Subcutaneous abdominal adipose tissue (tissue), 5 donors: ENCODE data around the gene KCNK18.

ENCODE experiments used
- H3K27ac ChIP-seq: one replicate; pipeline ENCODE4 v1.7.0; 2013; ENCODE audit warnings: low read depth, mild to moderate bottlenecking, inconsistent platforms, low read length, moderate library complexity
- H3K27me3 ChIP-seq, 5 donors: one replicate each; pipeline ENCODE4 v1.7.0; 2013; ENCODE audit warnings: low read length in 5 of 5, inconsistent platforms in 1 of 5; ENCODE audit not compliant: control insufficient read depth in 5 of 5, insufficient read depth in 4 of 5
- H3K36me3 ChIP-seq, 5 donors: one replicate each; pipeline ENCODE4 v1.7.0; 2013; ENCODE audit warnings: low read length in 5 of 5; ENCODE audit not compliant: control insufficient read depth in 5 of 5, insufficient read depth in 5 of 5
- H3K4me1 ChIP-seq, 5 donors: one replicate each; pipeline ENCODE4 v1.7.0; 2013; ENCODE audit warnings: low read length in 5 of 5, mild to moderate bottlenecking in 3 of 5, moderate library complexity in 1 of 5; ENCODE audit not compliant: control insufficient read depth in 5 of 5, insufficient read depth in 5 of 5
- H3K4me3 ChIP-seq, 5 donors: one replicate each; pipeline ENCODE4 v1.7.0; 2013; ENCODE audit warnings: low read length in 5 of 5, low read depth in 1 of 5
- H3K9ac ChIP-seq, 5 donors: one replicate each; pipeline ENCODE4 v1.7.0; 2013; ENCODE audit warnings: low read length in 5 of 5, mild to moderate bottlenecking in 4 of 5, moderate library complexity in 3 of 5
- H3K9me3 ChIP-seq, 5 donors: one replicate each; pipeline ENCODE4 v1.7.0; 2013; ENCODE audit warnings: low read length in 5 of 5; ENCODE audit not compliant: control insufficient read depth in 5 of 5
- donor health status: healthy.
- donor health status: healthy.
- donor health status: healthy.
- donor health status: healthy.
- donor health status: healthy.

KCNK18 gene

DNA sequence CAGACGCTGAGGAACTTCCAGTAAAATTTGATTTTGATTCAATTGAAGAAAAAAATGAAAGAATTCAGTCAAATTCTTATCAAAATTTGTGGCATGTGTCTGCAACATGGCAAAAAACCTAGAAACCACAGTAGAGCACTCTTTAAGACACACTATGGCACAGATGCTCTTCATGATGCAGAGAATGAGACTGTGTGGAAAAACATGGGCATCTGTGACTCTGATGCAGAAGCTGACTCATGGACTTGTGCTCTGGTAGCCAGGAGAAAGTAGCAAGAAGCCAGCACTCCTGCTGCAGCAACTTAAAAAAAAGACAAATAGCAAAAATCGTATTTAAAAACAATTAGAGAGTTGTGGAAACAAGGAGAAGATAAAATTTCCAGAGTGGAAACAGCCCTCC is 8.9 kb upstream of the KCNK18 start:
- peaks cover 0 to 6% (median 1%) of the 10 kb centered on the region in 5 donors for H3K27me3 ChIP-seq
- H3K9ac ChIP-seq = no peak overlapping the region
- no peaks in the 10 kb centered on the region for H3K4me1 ChIP-seq
- no peak overlapping the region for H3K4me3 ChIP-seq
- no peaks in the 10 kb centered on the region for H3K9me3 ChIP-seq
- no peak overlapping the region for H3K27ac ChIP-seq
- no peaks in the 10 kb centered on the region for H3K36me3 ChIP-seq

GRCh38 chr10:117189557-117189956 is 7.7 kb upstream of the KCNK18 start:
- Histone ChIP-seq H3K27ac (no peak overlapping the region), H3K9me3 (no peaks in the 10 kb centered on the region), H3K4me1 (no peaks in the 10 kb centered on the region), H3K9ac (no peak overlapping the region), H3K27me3 (peaks cover 0 to 4% (median 2%) of the 10 kb centered on the region in 5 donors), H3K4me3 (no peak overlapping the region), H3K36me3 (no peaks in the 10 kb centered on the region)

DNA sequence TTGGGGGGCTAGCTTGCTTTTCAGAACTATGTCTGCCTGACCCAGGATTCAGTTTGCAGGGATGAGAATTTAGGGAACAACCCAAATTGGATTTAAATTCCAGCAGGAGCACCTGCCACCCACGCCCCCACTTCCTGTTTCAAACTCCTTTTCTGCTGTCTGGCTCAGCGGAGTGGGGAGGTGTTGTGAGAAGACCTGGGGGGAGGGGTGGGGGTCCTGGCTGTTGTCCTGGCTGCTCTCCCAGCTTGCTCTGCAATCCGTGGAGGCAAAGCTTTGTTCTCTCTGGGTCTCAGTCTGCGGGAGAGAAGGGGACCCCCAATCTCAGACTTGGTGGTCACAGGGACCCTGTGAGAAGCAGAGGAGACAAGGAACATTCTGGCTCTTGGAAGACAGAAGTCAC is 799 bp downstream of the KCNK18 start:
- H3K27me3 ChIP-seq = peaks cover 0 to 19% (median 9%) of the 10 kb centered on the region in 5 donors
- H3K9ac ChIP-seq = no peak overlapping the region

DNA sequence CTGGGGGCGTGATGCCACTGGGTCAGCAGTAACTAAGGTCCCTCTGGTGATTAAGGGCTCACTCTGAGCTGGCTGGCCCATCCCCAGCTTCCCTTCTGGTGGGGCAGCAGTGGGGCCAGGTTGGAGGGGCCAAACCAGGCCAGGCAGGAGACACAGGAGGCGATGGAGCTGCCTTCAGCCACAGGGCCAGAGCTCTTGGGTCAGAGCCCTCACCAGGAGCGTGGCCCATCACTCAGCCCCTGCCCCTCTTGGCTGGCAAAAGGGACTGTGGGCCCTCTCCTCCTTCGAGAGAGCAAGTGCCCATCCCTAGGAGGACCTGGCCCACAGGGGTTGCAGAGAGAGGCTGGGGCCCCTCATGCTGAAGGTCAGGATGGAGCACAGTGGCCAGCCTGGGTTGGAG is 4.5 kb downstream of the KCNK18 start:
- H3K27ac ChIP-seq = no peak overlapping the region
- H3K4me3 ChIP-seq = no peak overlapping the region
- peaks cover 0 to 16% (median 8%) of the 10 kb centered on the region in 5 donors for H3K27me3 ChIP-seq
- H3K36me3 ChIP-seq = no peaks in the 10 kb centered on the region
- H3K9me3 ChIP-seq = peaks cover 0 to 5% (median 5%) of the 10 kb centered on the region in 5 donors
- H3K4me1 ChIP-seq = no peaks in the 10 kb centered on the region
- no peak overlapping the region for H3K9ac ChIP-seq

More for the DNA sequence above, 799 bp downstream of the KCNK18 start:
- Histone ChIP-seq H3K4me1 (no peaks in the 10 kb centered on the region), H3K36me3 (no peaks in the 10 kb centered on the region), H3K4me3 (no peak overlapping the region), H3K9me3 (no peaks in the 10 kb centered on the region), H3K27ac (no peak overlapping the region)

- no peaks in the 10 kb centered on the region for H3K4me1 ChIP-seq
- no peak overlapping the region for H3K4me3 ChIP-seq
- peaks cover 0 to 16% (median 0%) of the 10 kb centered on the region in 5 donors for H3K27me3 ChIP-seq
- H3K36me3 ChIP-seq = no peaks in the 10 kb centered on the region
- H3K9ac ChIP-seq = no peak overlapping the region
- peaks cover 0 to 5% (median 5%) of the 10 kb centered on the region in 5 donors for H3K9me3 ChIP-seq
- H3K27ac ChIP-seq = no peak overlapping the region
Observed at GRCh38 chr10:117204316-117204715, 7.0 kb downstream of the KCNK18 start.

- Histone ChIP-seq H3K4me1 (peaks cover 0 to 11% (median 11%) of the 10 kb centered on the region in 5 donors), H3K36me3 (no peaks in the 10 kb centered on the region), H3K9me3 (peaks cover 0 to 22% (median 10%) of the 10 kb centered on the region in 5 donors), H3K27ac (no peak overlapping the region), H3K4me3 (no peak overlapping the region), H3K9ac (no peak overlapping the region), H3K27me3 (peaks cover 8 to 24% (median 15%) of the 10 kb centered on the region in 5 donors)
Observed at GRCh38 chr10:117212176-117212575, 14.9 kb downstream of the KCNK18 start.

DNA sequence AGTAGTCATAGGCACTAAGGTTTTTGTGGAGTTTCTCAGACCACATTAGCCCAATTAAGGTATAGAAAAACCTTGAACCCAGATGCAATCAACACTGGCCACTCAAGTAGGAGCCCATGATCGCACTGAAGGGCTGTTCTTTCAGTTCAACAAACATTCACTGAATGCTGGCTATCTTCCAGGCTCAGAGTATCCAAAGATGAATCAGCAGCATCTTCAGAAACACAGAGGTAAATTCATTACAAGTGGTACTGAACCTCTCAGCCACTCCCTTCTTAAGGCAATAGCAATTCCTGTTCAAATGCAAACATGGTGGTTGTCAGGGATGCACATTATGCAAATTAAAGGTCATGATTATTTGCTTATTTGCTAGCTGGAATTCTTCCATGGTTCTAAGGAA is 17.1 kb downstream of the KCNK18 start:
- peaks cover 11 to 30% (median 25%) of the 10 kb centered on the region in 5 donors for H3K27me3 ChIP-seq
- no peaks in the 10 kb centered on the region for H3K36me3 ChIP-seq
- no peak overlapping the region for H3K4me3 ChIP-seq

DNA sequence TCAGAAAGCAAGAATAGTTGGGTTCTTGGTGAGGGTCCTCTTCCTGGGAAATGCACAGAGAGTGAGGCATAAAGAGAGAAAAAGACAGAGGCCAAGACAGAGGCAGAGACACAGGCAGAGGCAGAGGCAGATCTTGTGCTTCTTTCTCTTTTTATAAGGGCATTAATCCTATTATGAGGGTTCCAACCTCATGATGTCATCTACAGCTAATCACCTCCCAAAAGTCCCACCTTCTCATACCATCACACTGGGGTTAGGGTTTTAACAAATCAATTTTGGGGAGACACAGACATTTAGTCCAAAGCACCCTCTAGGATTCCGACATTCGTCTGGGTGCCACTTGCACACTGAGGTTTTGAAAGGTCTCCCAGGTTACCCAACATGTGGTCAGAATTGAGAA is 17.8 kb downstream of the KCNK18 start:
- Histone ChIP-seq H3K9ac (no peak overlapping the region), H3K9me3 (peaks cover 0 to 22% (median 10%) of the 10 kb centered on the region in 5 donors), H3K36me3 (no peaks in the 10 kb centered on the region), H3K4me1 (peaks cover 0 to 16% (median 14%) of the 10 kb centered on the region in 5 donors), H3K27ac (no peak overlapping the region), H3K4me3 (no peak overlapping the region), H3K27me3 (peaks cover 11 to 33% (median 28%) of the 10 kb centered on the region in 5 donors)

More for the DNA sequence above, 17.1 kb downstream of the KCNK18 start:
- Histone ChIP-seq H3K9me3 (peaks cover 0 to 22% (median 10%) of the 10 kb centered on the region in 5 donors), H3K4me1 (peaks cover 0 to 16% (median 14%) of the 10 kb centered on the region in 5 donors), H3K27ac (no peak overlapping the region), H3K9ac (no peak overlapping the region)

DNA sequence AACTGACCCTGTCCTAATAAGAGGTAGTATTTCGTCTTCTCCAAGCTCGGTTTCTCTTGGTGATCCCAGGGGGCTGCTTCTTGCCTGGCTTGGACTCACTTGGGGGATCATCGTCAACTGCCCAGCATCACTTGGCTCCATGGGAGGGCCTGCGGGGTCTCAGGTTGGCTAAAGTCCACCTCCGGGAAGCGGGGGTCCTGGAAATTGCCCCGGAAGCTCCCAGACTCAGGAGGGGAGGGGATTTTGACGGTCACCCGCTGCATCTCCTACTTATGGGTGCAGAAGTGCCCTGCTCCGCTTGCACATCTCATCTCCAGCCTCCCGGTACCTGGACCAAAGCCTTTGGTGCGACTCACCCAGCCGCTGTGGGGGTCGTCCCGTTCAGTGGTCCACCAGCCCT is 18.7 kb downstream of the KCNK18 start:
- Histone ChIP-seq H3K9ac (no peak overlapping the region), H3K4me1 (peaks cover 0 to 16% (median 14%) of the 10 kb centered on the region in 5 donors), H3K9me3 (peaks cover 0 to 22% (median 8%) of the 10 kb centered on the region in 5 donors), H3K27me3 (peaks cover 11 to 36% (median 29%) of the 10 kb centered on the region in 5 donors), H3K36me3 (no peaks in the 10 kb centered on the region), H3K4me3 (no peak overlapping the region), H3K27ac (no peak overlapping the region)

GRCh38 chr10:117216611-117217195 is 19.4 kb downstream of the KCNK18 start:
- Histone ChIP-seq H3K27ac (no peak overlapping the region), H3K9ac (peak overlapping the region in 4 of 5 donors; percentile 34 to 67 (median 56)), H3K27me3 (peaks cover 14 to 42% (median 29%) of the 10 kb centered on the region in 5 donors), H3K36me3 (no peaks in the 10 kb centered on the region), H3K4me3 (peak overlapping the region; percentile 24 to 77 (median 57)), H3K4me1 (peaks cover 0 to 16% (median 14%) of the 10 kb centered on the region in 5 donors), H3K9me3 (peaks cover 0 to 16% (median 5%) of the 10 kb centered on the region in 5 donors)
